SK-N-SH (cell line): ENCODE results near the gene PCDHGB4.
"Not testable (repeated sequence)": the region's sequence is repeated elsewhere in the genome, so short reads cannot be mapped to it uniquely, and the experiment has no call there.

ENCODE experiments used
- EP300 ChIP-seq, 2 experiments: IDR thresholded peaks; 2 replicates each; pipeline versions ENCODE4 v1.4.0 to v1.6.1; 2012; ENCODE audit warnings: borderline replicate concordance in 1 of 2, low read depth in 1 of 2, low read length in 1 of 2
- EZH2phosphoT487 ChIP-seq: fragments of 200-600 bp; sonication (generic); IDR thresholded peaks from 2 replicates; pipeline ENCODE4 v1.6.1; 2017; ENCODE audit warnings: low read depth, mixed run types, mild to moderate bottlenecking, antibody characterized with exemption, moderate library complexity, borderline replicate concordance
- FOXJ3 ChIP-seq: sonication (generic); formaldehyde crosslinking; IDR thresholded peaks from 2 replicates; pipeline ENCODE4 v1.5.1; 2020; ENCODE audit warnings: mild to moderate bottlenecking, missing genetic modification reagents
- FOXM1 ChIP-seq: IDR thresholded peaks from 2 replicates; pipeline ENCODE4 v1.4.0; 2012; ENCODE audit warnings: low read depth, mild to moderate bottlenecking
- NRF1 ChIP-seq: IDR thresholded peaks from 2 replicates; pipeline ENCODE4 v1.6.1; 2012; ENCODE audit warnings: low read depth, mild to moderate bottlenecking, low read length
- POLR2AphosphoS5 ChIP-seq: IDR thresholded peaks from 2 replicates; pipeline ENCODE4 v1.6.1; 2012; ENCODE audit warnings: low read depth, low read length
- RAD21 ChIP-seq: IDR thresholded peaks from 2 replicates; pipeline ENCODE4 v1.6.1; 2012; ENCODE audit warnings: mild to moderate bottlenecking, low read length
- SIN3A ChIP-seq: IDR thresholded peaks from 2 replicates; pipeline ENCODE4 v1.6.1; 2012; ENCODE audit warnings: low read depth, mild to moderate bottlenecking, low read length, moderate library complexity, borderline replicate concordance
- TAF1 ChIP-seq: IDR thresholded peaks from 2 replicates; pipeline ENCODE4 v1.6.1; 2012; ENCODE audit warnings: low read depth, mild to moderate bottlenecking, low read length, moderate library complexity, borderline replicate concordance
- TEAD4 ChIP-seq: IDR thresholded peaks from 2 replicates; pipeline ENCODE4 v1.4.0; 2012; ENCODE audit warnings: mild to moderate bottlenecking, borderline replicate concordance; ENCODE audit not compliant: insufficient read depth
- USF2 ChIP-seq: fragments of 150-350 bp; IDR thresholded peaks from 2 replicates; pipeline ENCODE4 v1.6.1; 2017; ENCODE audit warnings: antibody characterized with exemption, low read length, low read depth, borderline replicate concordance
- TF ChIP-seq, protein P1 (sequence below): fragments of 200-600 bp; sonication (generic); IDR thresholded peaks from 2 replicates; pipeline ENCODE4 v1.6.1; 2017; ENCODE audit warnings: antibody characterized with exemption, mild to moderate bottlenecking, moderate library complexity
- TF ChIP-seq, protein P2 (sequence below): fragments of 150-350 bp; IDR thresholded peaks from 2 replicates; pipeline ENCODE4 v1.6.1; 2016; ENCODE audit warnings: mild to moderate bottlenecking, low read depth, low read length
- TF ChIP-seq, protein P3 (sequence below): IDR thresholded peaks from 2 replicates; pipeline ENCODE4 v1.6.1; 2012; ENCODE audit warnings: mild to moderate bottlenecking, low read depth, low read length, moderate library complexity

GRCh38 chr5:141432308-141432707 is 44.8 kb downstream of the PCDHGB4 start:
- TF ChIP-seq, protein P1, sequence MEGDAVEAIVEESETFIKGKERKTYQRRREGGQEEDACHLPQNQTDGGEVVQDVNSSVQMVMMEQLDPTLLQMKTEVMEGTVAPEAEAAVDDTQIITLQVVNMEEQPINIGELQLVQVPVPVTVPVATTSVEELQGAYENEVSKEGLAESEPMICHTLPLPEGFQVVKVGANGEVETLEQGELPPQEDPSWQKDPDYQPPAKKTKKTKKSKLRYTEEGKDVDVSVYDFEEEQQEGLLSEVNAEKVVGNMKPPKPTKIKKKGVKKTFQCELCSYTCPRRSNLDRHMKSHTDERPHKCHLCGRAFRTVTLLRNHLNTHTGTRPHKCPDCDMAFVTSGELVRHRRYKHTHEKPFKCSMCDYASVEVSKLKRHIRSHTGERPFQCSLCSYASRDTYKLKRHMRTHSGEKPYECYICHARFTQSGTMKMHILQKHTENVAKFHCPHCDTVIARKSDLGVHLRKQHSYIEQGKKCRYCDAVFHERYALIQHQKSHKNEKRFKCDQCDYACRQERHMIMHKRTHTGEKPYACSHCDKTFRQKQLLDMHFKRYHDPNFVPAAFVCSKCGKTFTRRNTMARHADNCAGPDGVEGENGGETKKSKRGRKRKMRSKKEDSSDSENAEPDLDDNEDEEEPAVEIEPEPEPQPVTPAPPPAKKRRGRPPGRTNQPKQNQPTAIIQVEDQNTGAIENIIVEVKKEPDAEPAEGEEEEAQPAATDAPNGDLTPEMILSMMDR: not testable (repeated sequence)
- TF ChIP-seq, protein P2, sequence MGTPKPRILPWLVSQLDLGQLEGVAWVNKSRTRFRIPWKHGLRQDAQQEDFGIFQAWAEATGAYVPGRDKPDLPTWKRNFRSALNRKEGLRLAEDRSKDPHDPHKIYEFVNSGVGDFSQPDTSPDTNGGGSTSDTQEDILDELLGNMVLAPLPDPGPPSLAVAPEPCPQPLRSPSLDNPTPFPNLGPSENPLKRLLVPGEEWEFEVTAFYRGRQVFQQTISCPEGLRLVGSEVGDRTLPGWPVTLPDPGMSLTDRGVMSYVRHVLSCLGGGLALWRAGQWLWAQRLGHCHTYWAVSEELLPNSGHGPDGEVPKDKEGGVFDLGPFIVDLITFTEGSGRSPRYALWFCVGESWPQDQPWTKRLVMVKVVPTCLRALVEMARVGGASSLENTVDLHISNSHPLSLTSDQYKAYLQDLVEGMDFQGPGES: not testable (repeated sequence)
- TF ChIP-seq SIN3A; EP300 (IDR thresholded peaks at IDR 0.05; ENCODE audit: borderline replicate concordance in 1 of 2, low read depth in 1 of 2, low read length in 1 of 2); RAD21; FOXM1; EZH2phosphoT487; FOXJ3 (CRISPR knock-in tag); NRF1; USF2; TEAD4; POLR2AphosphoS5; TAF1: not testable (repeated sequence)
- TF ChIP-seq, protein P3, sequence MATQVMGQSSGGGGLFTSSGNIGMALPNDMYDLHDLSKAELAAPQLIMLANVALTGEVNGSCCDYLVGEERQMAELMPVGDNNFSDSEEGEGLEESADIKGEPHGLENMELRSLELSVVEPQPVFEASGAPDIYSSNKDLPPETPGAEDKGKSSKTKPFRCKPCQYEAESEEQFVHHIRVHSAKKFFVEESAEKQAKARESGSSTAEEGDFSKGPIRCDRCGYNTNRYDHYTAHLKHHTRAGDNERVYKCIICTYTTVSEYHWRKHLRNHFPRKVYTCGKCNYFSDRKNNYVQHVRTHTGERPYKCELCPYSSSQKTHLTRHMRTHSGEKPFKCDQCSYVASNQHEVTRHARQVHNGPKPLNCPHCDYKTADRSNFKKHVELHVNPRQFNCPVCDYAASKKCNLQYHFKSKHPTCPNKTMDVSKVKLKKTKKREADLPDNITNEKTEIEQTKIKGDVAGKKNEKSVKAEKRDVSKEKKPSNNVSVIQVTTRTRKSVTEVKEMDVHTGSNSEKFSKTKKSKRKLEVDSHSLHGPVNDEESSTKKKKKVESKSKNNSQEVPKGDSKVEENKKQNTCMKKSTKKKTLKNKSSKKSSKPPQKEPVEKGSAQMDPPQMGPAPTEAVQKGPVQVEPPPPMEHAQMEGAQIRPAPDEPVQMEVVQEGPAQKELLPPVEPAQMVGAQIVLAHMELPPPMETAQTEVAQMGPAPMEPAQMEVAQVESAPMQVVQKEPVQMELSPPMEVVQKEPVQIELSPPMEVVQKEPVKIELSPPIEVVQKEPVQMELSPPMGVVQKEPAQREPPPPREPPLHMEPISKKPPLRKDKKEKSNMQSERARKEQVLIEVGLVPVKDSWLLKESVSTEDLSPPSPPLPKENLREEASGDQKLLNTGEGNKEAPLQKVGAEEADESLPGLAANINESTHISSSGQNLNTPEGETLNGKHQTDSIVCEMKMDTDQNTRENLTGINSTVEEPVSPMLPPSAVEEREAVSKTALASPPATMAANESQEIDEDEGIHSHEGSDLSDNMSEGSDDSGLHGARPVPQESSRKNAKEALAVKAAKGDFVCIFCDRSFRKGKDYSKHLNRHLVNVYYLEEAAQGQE: not testable (repeated sequence)
